Brain microvascular endothelial cell (primary cell): ENCODE data around the gene KRTAP20-3.

ENCODE experiments used
- DNase-seq: peaks from one replicate; pipeline ENCODE4 v3.0.0-alpha.2; 2020
- H3K27ac ChIP-seq: fragments of 250-450 bp; sonication (Bioruptor Pico); 2 replicates; pipeline ENCODE4 v1.5.1; 2020; ENCODE audit warnings: mild to moderate bottlenecking, moderate library complexity
- H3K27me3 ChIP-seq: fragments of 250-450 bp; sonication (Bioruptor Pico); replicated peaks from 2 replicates; pipeline ENCODE4 v1.5.1; 2020; ENCODE audit warnings: mild to moderate bottlenecking
- H3K36me3 ChIP-seq: fragments of 250-450 bp; sonication (Bioruptor Pico); replicated peaks from 2 replicates; pipeline ENCODE4 v1.5.1; 2020; ENCODE audit warnings: mild to moderate bottlenecking
- H3K4me3 ChIP-seq: 2 replicates; pipeline ENCODE4 v1.5.1; 2011; ENCODE audit warnings: low read depth, mild to moderate bottlenecking, control low read depth, low read length, moderate library complexity
- in situ Hi-C: cut with HindIII; loops from 2 replicates; pipeline ENCODE4 v1.10.0; 2017; ENCODE audit warnings: low sequenced_read_pairs, low pct_ligation_motif_present
- TF ChIP-seq, protein P1 (sequence below): IDR thresholded peaks from 2 replicates; pipeline ENCODE4 v1.5.1; 2011; ENCODE audit warnings: low read depth, mild to moderate bottlenecking, moderate library complexity, low read length, control low read depth, inconsistent platforms; ENCODE audit errors: missing control alignments

Gene KRTAP20-3

DNA sequence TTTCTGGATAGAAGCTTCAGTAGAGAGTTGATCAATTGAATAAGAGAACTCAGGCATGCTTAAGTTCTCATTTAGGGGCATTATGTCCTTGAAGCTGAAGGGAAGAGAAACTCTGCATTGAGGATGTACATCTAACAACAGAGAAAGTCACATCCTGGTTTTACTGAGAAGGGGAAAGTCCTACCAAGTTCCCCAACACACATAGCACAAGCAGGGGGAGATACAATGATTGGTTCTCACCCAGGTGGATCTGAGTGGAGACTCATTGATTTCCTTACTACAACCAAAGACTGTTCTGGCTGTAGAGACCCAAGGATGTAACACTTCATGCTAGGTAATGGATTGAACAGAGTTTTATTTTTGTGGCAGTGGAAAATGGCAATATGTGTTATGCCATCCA lies 27.5 kb upstream of the KRTAP20-3 start:
- H3K36me3 ChIP-seq = no peaks in the 10 kb centered on the region
- H3K27ac ChIP-seq = no peak overlapping the region
- no peak overlapping the region for H3K4me3 ChIP-seq
- in situ Hi-C loops = no loop called here
- no peaks in the 10 kb centered on the region for H3K27me3 ChIP-seq
- no peak for DNase-seq
- TF ChIP-seq, protein P1, sequence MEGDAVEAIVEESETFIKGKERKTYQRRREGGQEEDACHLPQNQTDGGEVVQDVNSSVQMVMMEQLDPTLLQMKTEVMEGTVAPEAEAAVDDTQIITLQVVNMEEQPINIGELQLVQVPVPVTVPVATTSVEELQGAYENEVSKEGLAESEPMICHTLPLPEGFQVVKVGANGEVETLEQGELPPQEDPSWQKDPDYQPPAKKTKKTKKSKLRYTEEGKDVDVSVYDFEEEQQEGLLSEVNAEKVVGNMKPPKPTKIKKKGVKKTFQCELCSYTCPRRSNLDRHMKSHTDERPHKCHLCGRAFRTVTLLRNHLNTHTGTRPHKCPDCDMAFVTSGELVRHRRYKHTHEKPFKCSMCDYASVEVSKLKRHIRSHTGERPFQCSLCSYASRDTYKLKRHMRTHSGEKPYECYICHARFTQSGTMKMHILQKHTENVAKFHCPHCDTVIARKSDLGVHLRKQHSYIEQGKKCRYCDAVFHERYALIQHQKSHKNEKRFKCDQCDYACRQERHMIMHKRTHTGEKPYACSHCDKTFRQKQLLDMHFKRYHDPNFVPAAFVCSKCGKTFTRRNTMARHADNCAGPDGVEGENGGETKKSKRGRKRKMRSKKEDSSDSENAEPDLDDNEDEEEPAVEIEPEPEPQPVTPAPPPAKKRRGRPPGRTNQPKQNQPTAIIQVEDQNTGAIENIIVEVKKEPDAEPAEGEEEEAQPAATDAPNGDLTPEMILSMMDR = no peak

DNA sequence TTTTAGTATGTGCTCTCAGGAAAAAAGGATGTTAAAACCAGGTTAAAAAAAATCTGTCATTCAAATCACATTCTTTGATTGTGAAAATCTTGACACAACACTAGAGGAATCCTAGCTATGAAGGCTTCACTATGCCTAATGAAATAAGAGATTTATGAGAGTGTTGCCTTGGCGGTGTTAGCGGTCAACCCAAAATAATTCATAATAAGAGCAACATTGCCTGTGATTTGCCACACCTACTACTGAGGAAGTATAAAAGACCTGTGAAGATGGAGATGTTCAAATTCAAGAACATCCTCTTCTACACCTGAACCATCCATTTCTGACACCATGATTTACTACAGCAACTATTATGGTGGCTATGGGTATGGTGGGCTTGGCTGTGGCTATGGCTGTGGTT lies 26.5 kb upstream of the KRTAP20-3 start, which contains the start of gene KRTAP20-1:
KRTAP20-1 (plus strand) TSS at position 301 of the 400 bp plus-strand sequence; CDS start at position 331, 30 bp downstream.
- in situ Hi-C loops = no loop called here
- Histone ChIP-seq H3K27me3 (no peaks in the 10 kb centered on the region), H3K27ac (no peak within 1 kb of the TSS), H3K36me3 (no peaks in the 10 kb centered on the region), H3K4me3 (no peak within 1 kb of the TSS)
- DNase-seq = no peak
- TF ChIP-seq, protein P1 = no peak

DNA sequence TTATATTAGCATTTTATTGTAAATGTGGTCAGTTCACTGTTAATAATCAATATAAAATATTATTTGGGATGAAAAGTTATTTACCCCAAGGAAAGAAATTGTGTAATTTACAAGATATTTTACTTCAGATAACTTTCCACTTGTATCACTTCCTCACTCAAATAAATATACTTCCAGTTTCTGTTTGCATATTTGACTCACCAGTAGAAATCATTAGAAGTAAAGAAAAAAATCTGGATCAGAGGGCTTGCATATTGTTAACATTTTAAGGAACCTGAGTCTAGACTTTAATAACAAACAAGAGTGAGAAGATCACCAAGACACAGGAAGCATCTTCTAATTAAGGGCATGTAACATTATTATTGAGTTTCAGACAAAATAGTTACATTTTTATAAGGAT lies 22.6 kb upstream of the KRTAP20-3 start:
- in situ Hi-C loops = no loop called here
- Histone ChIP-seq H3K4me3 (no peak overlapping the region), H3K27me3 (no peaks in the 10 kb centered on the region), H3K36me3 (no peaks in the 10 kb centered on the region), H3K27ac (no peak overlapping the region)
- TF ChIP-seq, protein P1 = no peak
- DNase-seq = no peak

DNA sequence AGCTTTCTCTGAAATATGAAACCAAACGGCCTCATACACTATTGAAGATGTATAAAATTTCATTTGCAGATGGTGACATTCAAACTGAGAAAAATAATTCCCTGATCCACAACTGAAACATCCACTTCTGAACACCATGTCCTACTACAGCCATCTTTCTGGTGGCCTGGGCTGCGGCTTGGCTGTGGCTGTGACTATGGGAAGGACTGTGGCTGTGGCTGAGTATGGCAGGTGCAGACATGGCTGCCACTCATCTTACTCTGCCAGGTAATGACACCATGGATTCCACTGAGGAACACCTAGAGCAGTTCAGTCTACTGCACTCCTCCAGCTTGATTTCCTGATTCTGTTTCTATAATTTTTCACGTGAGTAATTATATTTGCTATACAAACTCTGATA lies 22.1 kb upstream of the KRTAP20-3 start, which contains the start of gene KRTAP20-4:
KRTAP20-4 (plus strand) TSS at position 106 of the 400 bp plus-strand sequence.
- no peak within 1 kb of the TSS for H3K4me3 ChIP-seq
- H3K27me3 ChIP-seq = no peaks in the 10 kb centered on the region
- TF ChIP-seq, protein P1 = no peak
- no peak within 1 kb of the TSS for H3K27ac ChIP-seq
- in situ Hi-C loops = no loop called here
- no peak for DNase-seq
- no peaks in the 10 kb centered on the region for H3K36me3 ChIP-seq

DNA sequence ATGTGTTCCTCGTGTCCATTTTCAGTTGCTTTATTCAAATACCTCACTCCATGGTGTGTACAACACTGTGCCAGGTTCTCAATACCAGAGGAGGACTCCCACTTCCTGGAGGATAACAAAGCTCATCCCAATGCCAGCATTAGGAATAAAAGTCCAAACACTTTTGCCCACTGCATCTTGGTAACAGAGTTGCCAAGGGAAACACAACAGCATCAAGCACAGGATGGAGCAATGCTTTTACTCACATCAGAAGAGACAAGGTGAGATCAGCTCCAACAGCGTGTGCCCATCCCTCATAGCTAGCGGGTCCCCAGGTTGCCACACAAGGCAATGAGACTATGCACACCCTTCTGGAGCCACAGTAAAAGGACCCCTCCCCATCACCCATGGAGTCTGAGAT lies 19.3 kb upstream of the KRTAP20-3 start:
- Histone ChIP-seq H3K27me3 (no peaks in the 10 kb centered on the region), H3K27ac (no peak overlapping the region), H3K36me3 (no peaks in the 10 kb centered on the region), H3K4me3 (no peak overlapping the region)
- in situ Hi-C loops = no loop called here
- no peak for DNase-seq
- TF ChIP-seq, protein P1 = no peak

DNA sequence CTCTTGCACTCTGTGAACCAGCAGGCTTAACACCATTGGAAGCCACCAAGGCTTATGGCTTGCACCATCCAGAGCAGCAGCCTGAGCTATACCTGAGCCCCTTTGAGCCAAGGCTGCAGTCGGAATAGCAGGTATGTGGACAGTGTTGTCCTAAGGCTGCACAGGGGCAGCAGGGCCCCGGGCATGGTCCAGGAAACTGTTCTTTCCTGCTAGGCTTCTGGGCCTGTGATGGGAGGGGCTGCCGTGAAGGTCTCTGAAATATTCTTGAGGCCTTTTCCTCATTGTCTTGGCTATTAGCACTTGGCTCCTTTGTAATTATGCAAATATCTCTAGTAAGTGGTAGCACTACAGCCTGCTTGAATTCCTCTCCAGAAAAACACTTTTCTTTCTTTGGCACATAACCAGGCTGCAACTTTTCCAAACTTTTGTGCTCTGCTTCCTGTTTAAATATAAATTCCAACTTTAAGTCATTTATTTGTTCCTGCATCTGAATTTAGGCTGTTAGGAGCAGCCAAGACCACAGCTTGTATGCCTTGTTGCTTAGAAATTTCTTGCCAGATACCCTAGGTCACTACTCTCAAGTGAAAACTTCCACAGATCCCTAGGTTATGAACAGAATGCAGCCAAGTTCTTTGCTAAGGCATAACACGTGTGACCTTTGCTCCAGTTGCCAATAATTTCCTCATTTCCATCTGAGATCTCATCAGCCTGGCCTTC lies 17.1 kb upstream of the KRTAP20-3 start:
- H3K4me3 ChIP-seq = no peak overlapping the region
- in situ Hi-C loops = no loop called here
- no peak for DNase-seq
- TF ChIP-seq, protein P1 = no peak
- no peak overlapping the region for H3K27ac ChIP-seq
- no peaks in the 10 kb centered on the region for H3K27me3 ChIP-seq
- no peaks in the 10 kb centered on the region for H3K36me3 ChIP-seq
